Measurements from ENCODE around the gene DNER.
"Not testable (repeated sequence)": the region's sequence is repeated elsewhere in the genome, so short reads cannot be mapped to it uniquely, and the experiment has no call there.

Gene DNER

GRCh38 chr2:229620289-229620688 is 94.1 kb downstream of the DNER start:
- no peak for DNase-seq

- no peak for DNase-seq
Measured at GRCh38 chr2:229616433-229616832, 97.9 kb downstream of the DNER start.

DNA sequence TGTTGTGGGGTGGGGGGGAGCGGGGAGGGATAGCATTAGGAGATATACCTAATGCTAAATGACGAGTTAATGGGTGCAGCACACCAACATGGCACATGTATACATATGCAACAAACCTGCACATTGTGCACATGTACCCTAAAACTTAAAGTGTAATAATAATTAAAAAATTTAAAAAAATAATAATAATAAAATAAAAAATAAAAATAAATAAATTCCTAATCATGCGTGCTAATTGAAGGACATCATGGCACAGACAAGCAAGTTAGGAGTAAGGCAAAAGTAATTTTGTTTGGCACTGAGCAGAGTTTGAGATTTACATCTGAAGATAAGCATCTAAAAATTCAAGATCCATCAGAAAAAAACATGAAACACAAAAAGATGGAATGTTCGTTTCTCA is 100.3 kb downstream of the DNER start:
- DNase-seq: not testable (repeated sequence)

GRCh38 chr2:229612384-229612971 is 101.9 kb downstream of the DNER start:
- no peak for DNase-seq

- no peak for DNase-seq
Measured at GRCh38 chr2:229611360-229611759, 103.0 kb downstream of the DNER start.

- no peak for DNase-seq
Measured at GRCh38 chr2:229610872-229611271, 103.5 kb downstream of the DNER start.

DNA sequence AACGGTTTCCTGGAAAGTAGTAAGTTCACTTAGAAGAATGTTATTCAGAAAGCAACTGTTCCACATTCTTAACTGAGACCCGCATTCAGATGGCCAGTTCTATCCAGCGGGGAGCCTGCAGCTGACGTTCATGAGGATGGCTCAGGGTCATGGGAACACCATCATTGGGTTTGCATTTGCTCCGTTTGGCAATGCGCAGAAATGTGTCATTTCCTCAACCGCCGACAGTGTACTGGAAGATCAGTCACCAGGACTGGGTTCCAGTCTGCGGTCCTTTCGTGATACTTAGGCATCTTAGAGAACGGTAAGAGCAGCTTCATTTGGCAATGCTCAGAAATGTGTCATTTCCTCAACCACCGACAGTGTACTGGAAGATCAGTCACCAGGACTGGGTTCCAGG is 104.0 kb downstream of the DNER start:
- DNase-seq: no peak

- no peak for DNase-seq
Measured at GRCh38 chr2:229601936-229602335, 112.4 kb downstream of the DNER start.

GRCh38 chr2:229601396-229601795 is 113.0 kb downstream of the DNER start:
- no peak for DNase-seq

- DNase-seq: no peak
Measured at GRCh38 chr2:229598227-229598626, 116.1 kb downstream of the DNER start.

GRCh38 chr2:229596796-229597195 is 117.6 kb downstream of the DNER start:
- no peak for DNase-seq

- DNase-seq: peak in 1 of 2 experiments; percentile 22
Measured at GRCh38 chr2:229591611-229592010, 122.7 kb downstream of the DNER start.

GRCh38 chr2:229586746-229587705 is 127.3 kb downstream of the DNER start:
- DNase-seq: peak; percentile 7 to 56

- DNase-seq: no peak
Measured at GRCh38 chr2:229586012-229586411, 128.3 kb downstream of the DNER start.

GRCh38 chr2:229582151-229582550 is 132.2 kb downstream of the DNER start:
- no peak for DNase-seq

DNA sequence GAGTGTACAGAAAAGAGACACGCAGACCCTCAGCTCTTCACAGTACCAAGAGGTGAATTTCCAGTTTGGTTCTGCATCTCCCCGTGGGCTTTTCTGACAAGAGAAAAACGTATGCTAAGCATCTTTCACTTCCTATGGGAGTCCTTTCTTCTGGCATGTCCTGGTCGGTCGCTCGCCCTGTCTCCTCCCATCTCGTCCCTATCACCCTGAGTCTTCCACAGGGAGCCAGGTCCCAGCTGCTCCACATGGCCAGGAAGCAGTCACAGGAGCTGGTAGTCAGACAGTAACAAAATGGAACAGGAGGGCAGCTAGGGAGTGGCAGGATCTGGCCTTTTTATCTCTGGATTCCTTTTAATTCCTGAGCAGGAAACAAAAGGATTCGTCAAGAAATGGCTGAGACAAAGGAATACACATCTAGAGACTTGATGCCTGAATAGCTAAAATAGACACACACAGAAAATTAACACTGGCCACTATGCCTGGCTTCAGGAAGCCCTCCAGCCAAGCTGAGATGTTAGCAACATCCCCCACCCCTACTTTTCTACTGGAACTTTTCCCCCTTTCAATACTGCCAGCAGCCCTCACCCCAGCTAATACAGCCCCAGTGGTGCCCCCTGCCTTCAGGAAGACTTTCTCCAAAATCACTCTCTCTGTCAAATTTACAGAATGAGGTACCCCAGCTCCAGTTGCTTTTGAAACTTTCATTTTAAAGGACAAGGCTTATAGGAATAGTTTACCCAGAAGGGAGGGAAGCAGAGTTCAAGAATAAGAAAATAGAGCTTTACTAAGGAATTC is 136.1 kb downstream of the DNER start:
- no peak for DNase-seq

DNA sequence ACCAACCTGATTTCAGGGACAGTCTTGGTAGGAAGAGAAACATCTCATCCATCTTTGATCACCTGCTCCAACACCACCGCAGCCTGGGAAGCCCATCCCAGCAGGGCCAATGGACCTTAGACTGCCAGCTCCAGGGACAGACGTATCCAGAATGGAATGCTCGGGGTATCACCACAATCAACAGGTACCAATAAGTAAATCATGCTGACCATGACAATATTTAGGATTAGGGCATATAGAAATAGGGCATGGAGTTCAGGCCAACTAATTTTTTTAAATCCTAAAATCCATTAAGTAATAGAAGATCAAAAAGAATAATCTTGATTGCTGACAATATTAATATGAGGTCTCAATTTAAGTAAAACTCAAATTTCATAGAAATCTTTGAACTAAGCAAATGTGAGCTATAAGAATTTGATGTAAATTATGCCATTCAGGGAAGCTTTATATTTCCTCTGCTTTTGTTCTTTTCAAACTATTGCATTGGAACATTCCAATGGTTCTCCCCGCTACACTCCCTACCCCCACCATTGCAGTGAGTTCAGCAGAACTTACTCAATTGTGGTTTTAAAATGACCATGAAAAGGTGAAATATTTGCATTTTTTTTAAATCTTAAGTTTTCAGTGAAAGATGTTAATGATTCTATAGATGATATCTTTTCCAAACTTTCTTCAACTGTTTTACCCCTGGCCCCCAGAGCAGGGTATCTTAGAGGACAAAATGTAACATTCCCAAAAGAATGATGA is 138.6 kb downstream of the DNER start:
- DNase-seq: no peak

- DNase-seq: no peak
Measured at GRCh38 chr2:229572507-229573271, 141.7 kb downstream of the DNER start.

- peak; percentile 67 to 68 for DNase-seq
Measured at GRCh38 chr2:229571243-229571642, 143.1 kb downstream of the DNER start.

DNA sequence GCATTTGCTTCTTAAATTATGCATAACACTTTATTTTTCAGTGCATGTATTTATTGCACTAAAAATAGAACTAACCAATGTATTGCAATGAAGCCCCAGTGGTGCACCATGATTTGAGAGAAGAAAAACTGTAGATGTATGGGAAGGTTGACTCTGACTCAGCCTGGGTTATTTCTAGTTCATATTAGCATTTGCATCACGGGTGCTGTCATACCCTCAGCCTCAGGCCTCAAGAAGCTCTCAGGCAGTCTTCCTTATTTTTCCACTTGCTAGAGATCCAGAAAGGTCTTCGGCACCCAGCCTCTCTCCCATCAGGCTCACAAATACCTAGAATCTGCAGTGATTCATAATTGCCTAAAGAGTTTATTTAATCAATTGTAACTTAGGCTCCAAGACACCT is 148.0 kb downstream of the DNER start:
- no peak for DNase-seq

DNA sequence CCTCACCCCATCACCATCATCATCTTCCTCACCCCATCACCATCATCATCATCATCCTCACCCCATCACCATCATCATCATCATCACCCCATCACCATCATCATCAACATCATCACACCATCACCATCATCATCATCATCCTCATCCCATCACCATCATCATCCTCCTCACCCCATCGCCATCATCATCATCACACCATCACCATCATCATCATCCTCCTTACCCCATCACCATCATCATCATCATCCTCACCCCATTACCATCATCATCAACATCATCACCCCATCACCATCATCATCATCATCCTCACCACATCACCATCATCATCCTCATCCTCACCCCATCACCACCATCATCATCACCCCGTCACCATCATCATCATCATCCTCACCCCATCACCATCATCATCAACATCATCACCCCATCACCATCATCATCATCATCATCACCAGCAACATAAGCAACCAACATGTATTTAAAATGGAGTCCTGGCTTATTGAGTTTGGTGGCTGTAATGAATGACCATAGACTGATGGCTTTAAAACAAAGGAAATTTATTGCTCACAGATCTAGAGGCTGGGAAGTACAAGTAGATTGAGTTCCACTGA is 150.0 kb downstream of the DNER start:
- no peak for DNase-seq

DNA sequence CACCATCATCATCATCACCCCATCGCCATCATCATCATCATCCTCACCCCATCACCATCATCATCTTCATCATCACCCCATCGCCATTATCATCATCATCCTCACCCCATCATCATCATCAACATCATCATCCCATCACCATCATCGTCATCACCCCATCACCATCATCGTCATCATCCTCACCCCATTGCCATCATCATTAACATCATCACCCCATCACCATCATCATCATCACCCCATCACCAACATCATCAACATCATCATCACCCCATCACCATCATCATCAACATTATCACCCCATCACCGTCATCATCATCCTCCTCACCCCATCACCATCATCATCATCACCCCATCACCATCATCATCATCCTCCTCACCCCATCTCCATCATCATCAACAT is 151.0 kb downstream of the DNER start:
- no peak for DNase-seq
